ENCODE results near the gene LNPEP. TPM values are rescaled to one million over a fixed set of nuclear protein-coding genes. Genes with fewer than 3 reads are reported as not detected.
A peak's percentile ranks its signal among the peaks of the same experiment; 100 is the strongest.

LNPEP gene
- total RNA-seq, 1 donor from 2014 or later, result 19.6 TPM

DNA sequence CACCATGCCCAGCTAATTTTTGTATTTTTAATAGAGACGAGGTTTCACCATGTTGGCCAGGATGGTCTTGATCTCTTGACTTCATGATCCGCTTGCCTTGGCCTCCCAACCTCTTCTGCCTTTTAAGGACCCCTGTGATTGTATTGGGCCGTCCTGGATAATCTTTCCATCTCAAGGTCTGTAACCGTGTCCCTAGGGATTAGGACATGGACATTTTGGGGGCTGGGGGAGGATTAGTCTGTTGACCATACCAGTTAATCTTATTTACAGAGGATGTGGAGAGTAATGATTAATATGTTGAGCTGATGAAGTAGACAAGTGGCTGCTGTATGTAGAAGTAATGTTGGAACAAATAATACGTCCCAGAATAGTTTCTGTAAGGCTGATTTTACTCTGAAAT is 23.1 kb downstream of the LNPEP start:
- no peak overlapping the region for H3K27ac ChIP-seq
- H3K79me2 ChIP-seq (ENCODE audit: low read depth), result no peaks in the 10 kb centered on the region
- H4K20me1 ChIP-seq (ENCODE audit: low read depth), result no peaks in the 10 kb centered on the region
- H3K27me3 Mint-ChIP-seq (ENCODE audit: insufficient read depth, low read depth), result no peaks in the 10 kb centered on the region
- no peak for DNase-seq (ENCODE audit: low spot score)
- no peak overlapping the region for H3K27ac Mint-ChIP-seq
- no peak overlapping the region for H3K4me3 ChIP-seq
- no peak overlapping the region for H2AFZ ChIP-seq (replicated peaks)
- peaks cover 2% of the 10 kb centered on the region for H3K36me3 Mint-ChIP-seq
- no peaks in the 10 kb centered on the region for H3K27me3 ChIP-seq
- no peak for TF ChIP-seq EZH2phosphoT487 (IDR thresholded peaks at IDR 0.05)
- TF ChIP-seq CTCF (IDR thresholded peaks at IDR 0.05), result no peak
- no peak for TF ChIP-seq EZH2 (IDR thresholded peaks at IDR 0.05)
- no peaks in the 10 kb centered on the region for H3K9me3 ChIP-seq (ENCODE audit: low read depth)
- H3K4me3 Mint-ChIP-seq, result no peak overlapping the region
- no peak overlapping the region for H3K4me2 ChIP-seq
- peaks cover 8% of the 10 kb centered on the region for H3K4me1 Mint-ChIP-seq
- no peak overlapping the region for H3K9ac ChIP-seq
- no peaks in the 10 kb centered on the region for H3K36me3 ChIP-seq
- H3K9me3 Mint-ChIP-seq, result peaks cover 3% of the 10 kb centered on the region
- peaks cover 7% of the 10 kb centered on the region for H3K4me1 ChIP-seq
- no peaks in the 10 kb centered on the region for H3F3A ChIP-seq (ENCODE audit: low read depth)

DNA sequence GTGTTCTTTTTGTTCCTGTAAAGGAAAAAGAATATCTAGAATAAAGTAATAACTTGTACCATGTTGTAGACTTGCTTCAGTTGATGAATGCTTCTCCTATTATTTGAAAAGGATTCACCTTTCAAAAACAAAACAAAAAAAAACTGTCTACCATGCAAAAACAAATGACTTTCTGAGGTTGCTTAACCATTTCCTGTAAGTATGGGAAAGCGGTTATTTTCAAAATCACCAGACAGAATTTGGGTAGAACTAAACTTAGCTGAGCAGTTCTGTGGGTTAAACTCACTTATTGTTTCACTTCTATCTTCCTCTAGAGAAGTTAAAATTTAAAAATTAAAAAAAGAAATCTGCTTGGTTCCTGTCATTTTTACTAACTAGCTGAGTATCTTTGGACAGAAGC is 25.2 kb downstream of the LNPEP start:
- H3K9me3 Mint-ChIP-seq, result peaks cover 3% of the 10 kb centered on the region
- Histone ChIP-seq H3K4me1 (peaks cover 7% of the 10 kb centered on the region), H3F3A (ENCODE audit: low read depth) (no peaks in the 10 kb centered on the region), H3K27ac (no peak overlapping the region), H2AFZ (replicated peaks) (no peak overlapping the region), H3K4me2 (no peak overlapping the region), H3K4me3 (no peak overlapping the region), H3K79me2 (ENCODE audit: low read depth) (no peaks in the 10 kb centered on the region), H3K36me3 (no peaks in the 10 kb centered on the region), H3K9ac (no peak overlapping the region), H4K20me1 (ENCODE audit: low read depth) (no peaks in the 10 kb centered on the region), H3K27me3 (no peaks in the 10 kb centered on the region), H3K9me3 (ENCODE audit: low read depth) (no peaks in the 10 kb centered on the region)
- no peak for DNase-seq (ENCODE audit: low spot score)
- no peaks in the 10 kb centered on the region for H3K27me3 Mint-ChIP-seq (ENCODE audit: insufficient read depth, low read depth)
- no peak overlapping the region for H3K27ac Mint-ChIP-seq
- H3K36me3 Mint-ChIP-seq, result peaks cover 2% of the 10 kb centered on the region
- H3K4me1 Mint-ChIP-seq, result peaks cover 8% of the 10 kb centered on the region
- no peak for TF ChIP-seq CTCF (IDR thresholded peaks at IDR 0.05)
- no peak for TF ChIP-seq EZH2phosphoT487 (IDR thresholded peaks at IDR 0.05)
- TF ChIP-seq EZH2 (IDR thresholded peaks at IDR 0.05), result no peak
- H3K4me3 Mint-ChIP-seq, result no peak overlapping the region

DNA sequence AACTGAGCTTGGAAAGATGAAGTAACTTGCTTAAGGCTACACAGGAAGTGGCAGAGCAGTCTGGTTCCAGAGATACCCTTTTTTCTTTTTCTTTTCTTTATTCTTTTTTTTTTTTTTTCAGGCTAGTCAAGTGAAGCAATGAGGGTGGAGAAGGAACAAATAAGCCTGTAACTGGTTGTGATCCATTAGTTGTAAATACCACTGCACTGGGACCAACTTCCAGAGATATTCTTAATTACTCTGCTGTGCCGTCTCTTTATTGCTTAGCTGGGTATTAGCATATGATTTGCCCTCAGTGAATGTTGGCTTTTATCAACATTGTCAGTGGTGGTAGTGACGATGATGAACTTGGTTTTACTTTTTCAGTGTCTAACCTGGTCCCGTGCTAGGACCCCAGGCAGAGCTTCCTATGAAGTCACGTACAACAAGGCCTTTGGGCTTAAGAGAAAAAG is 26.7 kb downstream of the LNPEP start:
- H3K4me2 ChIP-seq, result no peak overlapping the region
- H4K20me1 ChIP-seq (ENCODE audit: low read depth), result no peaks in the 10 kb centered on the region
- H3K4me3 ChIP-seq, result no peak overlapping the region
- H2AFZ ChIP-seq (replicated peaks), result no peak overlapping the region
- Mint-ChIP-seq H3K27me3 (ENCODE audit: insufficient read depth, low read depth) (no peaks in the 10 kb centered on the region), H3K4me3 (peak overlapping the region; percentile 67), H3K9me3 (peaks cover 3% of the 10 kb centered on the region), H3K4me1 (peaks cover 8% of the 10 kb centered on the region), H3K36me3 (peaks cover 2% of the 10 kb centered on the region), H3K27ac (no peak overlapping the region)
- no peaks in the 10 kb centered on the region for H3K9me3 ChIP-seq (ENCODE audit: low read depth)
- TF ChIP-seq EZH2phosphoT487 (IDR thresholded peaks at IDR 0.05), result no peak
- no peak for TF ChIP-seq EZH2 (IDR thresholded peaks at IDR 0.05)
- no peak for TF ChIP-seq CTCF (IDR thresholded peaks at IDR 0.05)
- no peak overlapping the region for H3K27ac ChIP-seq
- H3F3A ChIP-seq (ENCODE audit: low read depth), result no peaks in the 10 kb centered on the region
- no peaks in the 10 kb centered on the region for H3K4me1 ChIP-seq
- H3K27me3 ChIP-seq, result no peaks in the 10 kb centered on the region
- H3K9ac ChIP-seq, result no peak overlapping the region
- DNase-seq (ENCODE audit: low spot score), result no peak
- no peaks in the 10 kb centered on the region for H3K36me3 ChIP-seq
- no peaks in the 10 kb centered on the region for H3K79me2 ChIP-seq (ENCODE audit: low read depth)

Data from neural progenitor cell (in vitro differentiated cells).